KBM-7 (cell line): ENCODE data around the gene SORCS2.

Experiments used
- DNase-seq: peaks from one replicate; pipeline ENCODE4 v3.0.0-alpha.2; 2015
- in situ Hi-C: fragments of 300-500 bp; cut with MboI; formaldehyde crosslinking; loops from 2 replicates; pipeline ENCODE4 v1.14.3; 2020; ENCODE audit warnings: low sequenced_read_pairs, low pct_unique_long_range_greater_than_20kb, mixed read lengths

Gene SORCS2

GRCh38 chr4:7353846-7354610 is 161.7 kb downstream of the SORCS2 start:
- in situ Hi-C loops, result no loop called here
- DNase-seq, result no peak

GRCh38 chr4:7354927-7355326 is 162.6 kb downstream of the SORCS2 start:
- in situ Hi-C loops, result no loop called here
- DNase-seq, result no peak

- in situ Hi-C loops, result no loop called here
- no peak for DNase-seq
Observed at GRCh38 chr4:7355795-7356194, 163.5 kb downstream of the SORCS2 start.

GRCh38 chr4:7356667-7357310 is 164.5 kb downstream of the SORCS2 start:
- in situ Hi-C loops, result no loop called here
- DNase-seq, result no peak

- in situ Hi-C loops, result no loop called here
- no peak for DNase-seq
Observed at GRCh38 chr4:7357323-7357722, 165.0 kb downstream of the SORCS2 start.

- in situ Hi-C loops, result no loop called here
- no peak for DNase-seq
Observed at GRCh38 chr4:7358100-7358735, 165.9 kb downstream of the SORCS2 start.

- DNase-seq, result no peak
- in situ Hi-C loops, result no loop called here
Observed at GRCh38 chr4:7359400-7360062, 167.2 kb downstream of the SORCS2 start.

- in situ Hi-C loops, result no loop called here
- DNase-seq, result no peak
Observed at GRCh38 chr4:7360806-7361205, 168.5 kb downstream of the SORCS2 start.

GRCh38 chr4:7361280-7361895 is 169.1 kb downstream of the SORCS2 start:
- in situ Hi-C loops, result no loop called here
- DNase-seq, result no peak

- in situ Hi-C loops, result no loop called here
- DNase-seq, result no peak
Observed at GRCh38 chr4:7362341-7362740, 170.0 kb downstream of the SORCS2 start.

GRCh38 chr4:7362862-7363430 is 170.6 kb downstream of the SORCS2 start:
- in situ Hi-C loops, result no loop called here

GRCh38 chr4:7364979-7365378 is 172.6 kb downstream of the SORCS2 start:
- DNase-seq, result no peak
- in situ Hi-C loops, result no loop called here

More at GRCh38 chr4:7362862-7363430, 170.6 kb downstream of the SORCS2 start:
- DNase-seq, result no peak

GRCh38 chr4:7365462-7366179 is 173.3 kb downstream of the SORCS2 start:
- in situ Hi-C loops, result no loop called here
- no peak for DNase-seq

GRCh38 chr4:7366180-7366945 is 174.0 kb downstream of the SORCS2 start:
- in situ Hi-C loops, result no loop called here

GRCh38 chr4:7366954-7367353 is 174.6 kb downstream of the SORCS2 start:
- DNase-seq, result no peak
- in situ Hi-C loops, result no loop called here

More at GRCh38 chr4:7366180-7366945, 174.0 kb downstream of the SORCS2 start:
- no peak for DNase-seq

- in situ Hi-C loops, result no loop called here
- DNase-seq, result no peak
Observed at GRCh38 chr4:7367406-7367805, 175.1 kb downstream of the SORCS2 start.

GRCh38 chr4:7367864-7368277 is 175.5 kb downstream of the SORCS2 start:
- in situ Hi-C loops, result no loop called here
- no peak for DNase-seq

- in situ Hi-C loops, result no loop called here
Observed at GRCh38 chr4:7368296-7368695, 176.0 kb downstream of the SORCS2 start.

More at GRCh38 chr4:7368296-7368695, 176.0 kb downstream of the SORCS2 start:
- DNase-seq, result no peak
